Activated naive CD8-positive, alpha-beta T cell treated with anti-CD3 and anti-CD28 coated beads, Interleukin-2, amount 10 ng/mL, durations not matched to agents 7 days and 5 days (primary cell): ENCODE data around the gene SLFN14. TPM values are rescaled to one million over a fixed set of nuclear protein-coding genes. Genes with fewer than 3 reads are reported as not detected.

ENCODE experiments used
- total RNA-seq, 2 experiments: library from RNA; stranded (reverse); gene quantifications; one replicate each; pipeline ENCODE4 v1.2.3, GENCODE V29; 2021

The SLFN14 gene
- total RNA-seq, 2 experiments from 2014 or later = not detected

Other genes with a start within 250 kb of the SLFN14 start
- gene SLFN11, start 187.2 kb downstream of the SLFN14 start, total RNA-seq = 10 to 100 TPM; 44.1 to 47.5 TPM
- 10 to 100 TPM; 19.8 to 21.9 TPM for gene SLFN12, start 128.3 kb downstream of the SLFN14 start, total RNA-seq
- gene SLFN13, start 112.1 kb downstream of the SLFN14 start, total RNA-seq = 10 to 100 TPM; 76.8 to 77.5 TPM
- gene SLFN12L, start 23.1 kb downstream of the SLFN14 start, total RNA-seq = 100 to 1,000 TPM; 133 to 139 TPM
- gene PEX12, start 17.8 kb upstream of the SLFN14 start, total RNA-seq = 1 to 10 TPM; 4.4 to 4.6 TPM
- gene AP2B1, start 26.5 kb upstream of the SLFN14 start, total RNA-seq = 100 to 1,000 TPM; 154 to 163 TPM
- gene RASL10B, start 170.8 kb upstream of the SLFN14 start, total RNA-seq = under 1 TPM; 0.09 to 0.53 TPM
- gene GAS2L2, start 192.4 kb upstream of the SLFN14 start, total RNA-seq = under 1 TPM in 1 of 2 experiments, not detected in 1; 0.11 TPM
- gene C17orf50, start 200.1 kb upstream of the SLFN14 start, total RNA-seq = not detected
- gene MMP28, start 234.8 kb upstream of the SLFN14 start, total RNA-seq = under 1 TPM; 0.45 to 0.75 TPM
- gene TAF15, start 248.7 kb upstream of the SLFN14 start, total RNA-seq = 100 to 1,000 TPM; 291 to 299 TPM